ENCODE measurements around the gene IVL.
A peak's percentile ranks its signal among the peaks of the same experiment; 100 is the strongest.

IVL gene

DNA sequence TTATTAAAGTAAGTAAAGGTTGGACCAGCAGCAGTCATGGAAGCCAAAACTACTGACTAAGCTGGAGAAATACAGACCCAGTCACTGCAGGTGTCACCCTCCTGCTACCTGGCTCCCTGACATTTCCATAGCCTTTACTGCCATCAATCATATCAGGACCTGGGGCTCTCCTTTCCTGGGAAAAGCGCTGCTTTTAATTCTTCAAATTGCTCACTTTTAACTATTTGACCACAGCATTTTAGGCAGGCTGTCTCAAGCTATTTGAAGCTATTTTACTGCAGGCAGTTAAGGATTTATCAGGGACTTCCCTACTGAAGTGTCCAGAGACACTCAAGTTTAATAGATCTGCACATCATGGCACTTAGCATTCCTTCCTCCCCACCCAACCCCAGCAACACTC lies 4.1 kb downstream of the IVL start:
- peaks cover 64% of the 10 kb centered on the region for H3K9me3 Mint-ChIP-seq
- no peaks in the 10 kb centered on the region for H3K36me3 Mint-ChIP-seq (ENCODE audit: low read depth)
- H3K4me1 Mint-ChIP-seq: no peaks in the 10 kb centered on the region
- peaks cover 10% of the 10 kb centered on the region for H3K27me3 Mint-ChIP-seq (ENCODE audit: low read depth, poor library complexity)
- H3K27ac Mint-ChIP-seq: no peak overlapping the region
- DNase-seq: no peak
- TF ChIP-seq, protein P1, sequence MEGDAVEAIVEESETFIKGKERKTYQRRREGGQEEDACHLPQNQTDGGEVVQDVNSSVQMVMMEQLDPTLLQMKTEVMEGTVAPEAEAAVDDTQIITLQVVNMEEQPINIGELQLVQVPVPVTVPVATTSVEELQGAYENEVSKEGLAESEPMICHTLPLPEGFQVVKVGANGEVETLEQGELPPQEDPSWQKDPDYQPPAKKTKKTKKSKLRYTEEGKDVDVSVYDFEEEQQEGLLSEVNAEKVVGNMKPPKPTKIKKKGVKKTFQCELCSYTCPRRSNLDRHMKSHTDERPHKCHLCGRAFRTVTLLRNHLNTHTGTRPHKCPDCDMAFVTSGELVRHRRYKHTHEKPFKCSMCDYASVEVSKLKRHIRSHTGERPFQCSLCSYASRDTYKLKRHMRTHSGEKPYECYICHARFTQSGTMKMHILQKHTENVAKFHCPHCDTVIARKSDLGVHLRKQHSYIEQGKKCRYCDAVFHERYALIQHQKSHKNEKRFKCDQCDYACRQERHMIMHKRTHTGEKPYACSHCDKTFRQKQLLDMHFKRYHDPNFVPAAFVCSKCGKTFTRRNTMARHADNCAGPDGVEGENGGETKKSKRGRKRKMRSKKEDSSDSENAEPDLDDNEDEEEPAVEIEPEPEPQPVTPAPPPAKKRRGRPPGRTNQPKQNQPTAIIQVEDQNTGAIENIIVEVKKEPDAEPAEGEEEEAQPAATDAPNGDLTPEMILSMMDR (IDR thresholded peaks at IDR 0.05): no peak
- no peak overlapping the region for H3K4me3 Mint-ChIP-seq

DNA sequence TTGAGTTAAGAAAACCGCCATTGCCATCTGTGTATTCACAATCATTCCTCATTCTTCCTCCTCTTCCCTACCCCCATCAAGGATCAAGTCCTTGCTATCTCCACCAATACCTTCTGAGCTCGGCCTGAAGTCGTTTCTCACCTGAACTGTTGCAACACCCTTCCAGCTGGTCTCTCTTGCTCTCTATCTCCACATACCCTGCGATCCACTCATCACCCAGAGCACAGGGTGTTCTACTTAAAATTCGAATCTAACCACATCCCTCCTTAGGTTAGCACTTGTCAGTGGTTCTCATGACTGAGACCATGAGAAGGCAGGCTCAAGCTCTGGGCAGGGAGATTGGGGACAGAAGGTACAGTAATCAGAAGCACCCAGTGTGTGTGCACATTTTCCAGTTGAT lies 4.6 kb downstream of the IVL start:
- TF ChIP-seq, protein P1 (IDR thresholded peaks at IDR 0.05): no peak
- H3K4me3 Mint-ChIP-seq: no peak overlapping the region
- no peak overlapping the region for H3K27ac Mint-ChIP-seq
- no peaks in the 10 kb centered on the region for H3K36me3 Mint-ChIP-seq (ENCODE audit: low read depth)
- peaks cover 60% of the 10 kb centered on the region for H3K9me3 Mint-ChIP-seq
- H3K27me3 Mint-ChIP-seq (ENCODE audit: low read depth, poor library complexity): peaks cover 10% of the 10 kb centered on the region
- H3K4me1 Mint-ChIP-seq: no peaks in the 10 kb centered on the region
- no peak for DNase-seq

DNA sequence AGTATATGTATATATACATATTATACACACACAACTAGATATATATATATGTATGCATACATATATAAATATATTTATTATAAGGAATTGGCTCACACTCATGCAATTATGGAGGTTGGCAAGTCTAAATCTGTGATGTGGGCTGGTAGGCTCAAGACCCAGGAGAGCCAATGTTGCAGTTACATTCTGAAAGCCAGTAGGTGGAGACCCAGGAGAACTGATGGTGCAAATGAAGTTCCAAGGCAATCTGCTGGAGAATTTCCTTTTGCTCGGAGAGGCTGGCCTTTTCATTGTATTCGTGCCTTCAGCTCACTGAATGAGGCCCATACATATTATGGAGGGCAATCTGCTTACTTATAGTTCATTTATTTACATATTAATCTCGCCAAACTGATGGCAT lies 9.4 kb downstream of the IVL start:
- no peaks in the 10 kb centered on the region for H3K4me1 Mint-ChIP-seq

DNA sequence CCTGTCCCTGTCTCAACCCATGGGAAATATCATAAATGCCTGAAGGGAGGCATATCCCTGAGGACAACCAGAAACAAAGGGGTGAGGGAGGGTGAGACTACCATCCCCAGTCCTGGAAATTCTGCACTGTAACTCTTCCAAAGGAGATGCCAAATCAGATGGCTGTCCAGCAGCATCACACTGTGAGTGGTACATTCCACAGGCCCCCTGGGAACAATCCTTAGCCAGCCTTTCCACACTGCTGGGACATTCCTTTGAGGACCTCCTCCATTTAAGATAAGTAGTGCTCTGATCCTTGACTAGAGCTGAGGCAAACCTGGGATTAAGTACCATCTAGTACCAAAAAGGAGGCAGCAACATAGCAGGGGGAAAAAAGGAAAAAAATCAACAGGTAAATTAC lies 10.7 kb downstream of the IVL start:
- Mint-ChIP-seq H3K4me3 (no peak overlapping the region), H3K4me1 (no peaks in the 10 kb centered on the region), H3K9me3 (peaks cover 34% of the 10 kb centered on the region), H3K27me3 (ENCODE audit: low read depth, poor library complexity) (no peaks in the 10 kb centered on the region), H3K36me3 (ENCODE audit: low read depth) (no peaks in the 10 kb centered on the region), H3K27ac (no peak overlapping the region)
- TF ChIP-seq, protein P1 (IDR thresholded peaks at IDR 0.05): no peak
- peak; percentile 17 for DNase-seq

More for the DNA sequence above, 9.4 kb downstream of the IVL start:
- TF ChIP-seq, protein P1 (IDR thresholded peaks at IDR 0.05): no peak
- Mint-ChIP-seq H3K4me3 (no peak overlapping the region), H3K27me3 (ENCODE audit: low read depth, poor library complexity) (peaks cover 2% of the 10 kb centered on the region), H3K9me3 (peaks cover 34% of the 10 kb centered on the region), H3K36me3 (ENCODE audit: low read depth) (no peaks in the 10 kb centered on the region), H3K27ac (no peak overlapping the region)
- DNase-seq: no peak

DNA sequence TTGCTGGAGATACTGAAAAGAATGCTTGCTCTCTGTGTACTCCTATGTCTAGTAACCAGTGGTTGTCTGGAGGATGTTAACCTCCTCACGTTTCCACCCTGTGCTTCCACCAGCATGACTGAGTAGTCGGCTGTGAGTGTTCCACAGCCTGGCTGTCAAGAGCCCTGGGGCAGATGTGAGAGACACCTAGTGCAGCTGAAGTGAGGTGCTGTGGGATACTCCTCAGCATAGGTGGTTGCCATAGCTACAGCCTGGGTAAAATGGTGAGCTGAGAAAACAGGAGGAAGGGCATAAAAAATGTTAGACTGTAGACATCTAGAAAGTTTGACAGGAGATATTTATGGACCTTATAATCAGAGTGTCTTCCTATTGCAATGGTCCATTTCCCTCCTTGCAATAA lies 15.8 kb downstream of the IVL start:
- H3K4me1 Mint-ChIP-seq: no peaks in the 10 kb centered on the region
- no peak overlapping the region for H3K4me3 Mint-ChIP-seq
- TF ChIP-seq, protein P1 (IDR thresholded peaks at IDR 0.05): no peak
- no peaks in the 10 kb centered on the region for H3K36me3 Mint-ChIP-seq (ENCODE audit: low read depth)
- DNase-seq: no peak
- no peaks in the 10 kb centered on the region for H3K27me3 Mint-ChIP-seq (ENCODE audit: low read depth, poor library complexity)
- no peak overlapping the region for H3K27ac Mint-ChIP-seq
- peaks cover 39% of the 10 kb centered on the region for H3K9me3 Mint-ChIP-seq

DNA sequence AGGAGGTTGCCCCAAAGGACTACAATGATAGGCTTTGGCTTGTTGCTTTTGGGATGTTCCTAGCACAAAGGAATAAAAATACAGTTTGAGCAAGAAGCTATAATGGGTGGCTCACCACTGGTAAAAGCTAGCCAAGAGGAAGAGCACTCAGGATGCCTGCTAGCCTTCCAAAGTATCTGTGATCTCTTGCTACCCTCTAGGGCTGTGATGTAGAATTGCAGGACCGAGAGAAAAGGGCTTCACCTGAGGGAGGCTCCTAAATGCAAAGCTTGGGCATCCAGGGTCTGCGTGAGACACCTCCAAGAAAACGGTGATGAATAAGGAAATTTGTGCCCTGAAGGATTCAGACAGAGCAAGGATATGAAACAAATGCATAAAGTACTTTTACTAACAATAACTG lies 17.7 kb downstream of the IVL start:
- H3K36me3 Mint-ChIP-seq (ENCODE audit: low read depth): no peaks in the 10 kb centered on the region
- peaks cover 41% of the 10 kb centered on the region for H3K9me3 Mint-ChIP-seq
- DNase-seq: no peak
- H3K4me3 Mint-ChIP-seq: no peak overlapping the region
- TF ChIP-seq, protein P1 (IDR thresholded peaks at IDR 0.05): no peak
- H3K27me3 Mint-ChIP-seq (ENCODE audit: low read depth, poor library complexity): peaks cover 4% of the 10 kb centered on the region
- H3K4me1 Mint-ChIP-seq: no peaks in the 10 kb centered on the region
- no peak overlapping the region for H3K27ac Mint-ChIP-seq

Data from nephron progenitor cell (in vitro differentiated cells).